Trophoblast cell (in vitro differentiated cells and primary cell): Measurements from ENCODE around the gene MSRB2.

Experiments
- DNase-seq, 2 donors: peaks; one replicate each; pipeline ENCODE4 v3.0.0-alpha.2; 2016
- H2AFZ ChIP-seq: 2 replicates; pipeline ENCODE4 v1.6.1; 2013; ENCODE audit warnings: low read length, moderate library complexity, mild to moderate bottlenecking; ENCODE audit not compliant: insufficient read depth, poor library complexity
- H2AK5ac ChIP-seq: 2 replicates; pipeline ENCODE4 v1.6.1; 2013; ENCODE audit warnings: mild to moderate bottlenecking, low read length
- H2BK120ac ChIP-seq: 2 replicates; pipeline ENCODE4 v1.6.1; 2013; ENCODE audit warnings: low read length, mild to moderate bottlenecking, moderate library complexity; ENCODE audit not compliant: insufficient read depth, poor library complexity
- H2BK12ac ChIP-seq: 2 replicates; pipeline ENCODE4 v1.6.1; 2013; ENCODE audit warnings: mild to moderate bottlenecking, low read length, moderate library complexity
- H2BK5ac ChIP-seq: 2 replicates; pipeline ENCODE4 v1.6.1; 2013; ENCODE audit warnings: low read length, low read depth, moderate library complexity, mild to moderate bottlenecking; ENCODE audit not compliant: poor library complexity
- H3K14ac ChIP-seq: 2 replicates; pipeline ENCODE4 v1.6.1; 2013; ENCODE audit warnings: mild to moderate bottlenecking, low read length
- H3K18ac ChIP-seq: 2 replicates; pipeline ENCODE4 v1.6.1; 2013; ENCODE audit warnings: mild to moderate bottlenecking, low read length
- H3K23ac ChIP-seq: 2 replicates; pipeline ENCODE4 v1.6.1; 2013; ENCODE audit warnings: low read length
- H3K27ac ChIP-seq: 2 replicates; pipeline ENCODE4 v1.5.1; 2013; ENCODE audit warnings: low read depth, mild to moderate bottlenecking, inconsistent platforms, low read length, moderate library complexity
- H3K27me3 ChIP-seq: 2 replicates; pipeline ENCODE4 v1.6.1; 2013; ENCODE audit warnings: inconsistent platforms, mild to moderate bottlenecking, low read length, moderate library complexity; ENCODE audit not compliant: insufficient read depth
- H3K36me3 ChIP-seq, 2 experiments: 1 replicate in 1 of 2; 2 replicates in 1 of 2; pipeline ENCODE4 v1.6.1; 2013; ENCODE audit warnings: low read length in 2 of 2, mild to moderate bottlenecking in 2 of 2, moderate library complexity in 1 of 2; ENCODE audit not compliant: insufficient read depth in 2 of 2, control insufficient read depth in 1 of 2
- H3K4ac ChIP-seq: 2 replicates; pipeline ENCODE4 v1.6.1; 2013; ENCODE audit warnings: low read depth, mild to moderate bottlenecking, low read length, moderate library complexity
- H3K4me1 ChIP-seq, 2 experiments: 1 replicate in 1 of 2; 2 replicates in 1 of 2; pipeline ENCODE4 v1.6.1; 2013; ENCODE audit warnings: low read length in 2 of 2, mild to moderate bottlenecking in 2 of 2, moderate library complexity in 1 of 2; ENCODE audit not compliant: insufficient read depth in 2 of 2, control insufficient read depth in 1 of 2
- H3K4me2 ChIP-seq: 2 replicates; pipeline ENCODE4 v1.6.1; 2013; ENCODE audit warnings: inconsistent platforms, mild to moderate bottlenecking, low read length, moderate library complexity
- H3K4me3 ChIP-seq: 2 replicates; pipeline ENCODE4 v1.5.1; 2013; ENCODE audit warnings: mild to moderate bottlenecking, low read depth, low read length, inconsistent platforms
- H3K79me1 ChIP-seq: one replicate; pipeline ENCODE4 v1.6.1; 2013; ENCODE audit warnings: low read length
- H3K79me2 ChIP-seq: 2 replicates; pipeline ENCODE4 v1.6.1; 2013; ENCODE audit warnings: low read length, mild to moderate bottlenecking; ENCODE audit not compliant: control insufficient read depth, insufficient read depth, poor library complexity
- H3K9ac ChIP-seq: 2 replicates; pipeline ENCODE4 v1.6.1; 2013; ENCODE audit warnings: mild to moderate bottlenecking, low read length
- H3K9me3 ChIP-seq: 2 replicates; pipeline ENCODE4 v1.6.1; 2013; ENCODE audit warnings: low read depth, mild to moderate bottlenecking, control low read depth, inconsistent platforms, low read length; ENCODE audit not compliant: insufficient read depth
- H4K12ac ChIP-seq: 2 replicates; pipeline ENCODE4 v1.6.1; 2013; ENCODE audit warnings: low read depth, mild to moderate bottlenecking, low read length, moderate library complexity
- H4K8ac ChIP-seq: 2 replicates; pipeline ENCODE4 v1.6.1; 2013; ENCODE audit warnings: low read depth, mild to moderate bottlenecking, low read length, moderate library complexity
- H4K91ac ChIP-seq: one replicate; pipeline ENCODE4 v1.6.1; 2013; ENCODE audit warnings: low read depth, mild to moderate bottlenecking, low read length, moderate library complexity
- WGBS: extraction: QIAGEN DNeasy Blood & Tissue Kit; methylation state at CpG from one replicate; pipeline ENCODE4 v1.1.7; 2013; ENCODE audit warnings: missing lambda C conversion rate; ENCODE audit not compliant: insufficient read length, insufficient coverage; ENCODE audit errors: extremely low coverage; 5-methylcytosine and 5-hydroxymethylcytosine counted together

Gene MSRB2

GRCh38 chr10:23099079-23099478 lies 3.7 kb downstream of the MSRB2 start:
- Histone ChIP-seq H3K4me3 (no peak overlapping the region), H2AK5ac (no peak overlapping the region), H3K27ac (no peak overlapping the region), H3K79me2 (peaks cover 6% of the 10 kb centered on the region), H2BK12ac (no peak overlapping the region), H3K9me3 (peaks cover 2% of the 10 kb centered on the region), H4K8ac (no peak overlapping the region), H4K12ac (no peak overlapping the region), H3K4ac (no peak overlapping the region), H3K14ac (no peak overlapping the region), H2AFZ (no peak overlapping the region), H2BK5ac (no peak overlapping the region), H3K4me1 (peaks cover 6 to 9% of the 10 kb centered on the region in 2 experiments), H3K79me1 (peaks cover 10% of the 10 kb centered on the region), H3K23ac (no peak overlapping the region), H3K36me3 (peaks cover under 1 to 2% of the 10 kb centered on the region in 2 experiments), H3K27me3 (no peaks in the 10 kb centered on the region), H4K91ac (no peak overlapping the region), H3K18ac (no peak overlapping the region), H3K9ac (no peak overlapping the region), H2BK120ac (no peak overlapping the region), H3K4me2 (no peak overlapping the region)
- DNase-seq, result no peak
- WGBS, result no CpG with 5 or more reads among the region's 3 CpGs

GRCh38 chr10:23099816-23100215 lies 4.4 kb downstream of the MSRB2 start:
- no peak overlapping the region for H4K12ac ChIP-seq
- peaks cover 2% of the 10 kb centered on the region for H3K9me3 ChIP-seq
- H4K8ac ChIP-seq, result no peak overlapping the region
- H3K36me3 ChIP-seq, result peaks cover 5 to 8% of the 10 kb centered on the region in 2 experiments
- no peak overlapping the region for H4K91ac ChIP-seq
- peaks cover 6% of the 10 kb centered on the region for H3K79me2 ChIP-seq
- H3K4me2 ChIP-seq, result peak overlapping the region; percentile 35
- H3K27ac ChIP-seq, result peak overlapping the region; percentile 87
- H3K4me3 ChIP-seq, result no peak overlapping the region
- no peak overlapping the region for H3K9ac ChIP-seq
- H3K27me3 ChIP-seq, result no peaks in the 10 kb centered on the region
- no peak for DNase-seq
- no peak overlapping the region for H3K23ac ChIP-seq
- peaks cover 6 to 9% of the 10 kb centered on the region in 2 experiments for H3K4me1 ChIP-seq
- peaks cover 10% of the 10 kb centered on the region for H3K79me1 ChIP-seq
- no peak overlapping the region for H2BK120ac ChIP-seq
- H3K18ac ChIP-seq, result no peak overlapping the region
- no CpG with 5 or more reads among the region's 2 CpGs for WGBS
- no peak overlapping the region for H2AFZ ChIP-seq
- H3K14ac ChIP-seq, result no peak overlapping the region
- H2BK12ac ChIP-seq, result no peak overlapping the region
- no peak overlapping the region for H2AK5ac ChIP-seq
- H3K4ac ChIP-seq, result no peak overlapping the region
- no peak overlapping the region for H2BK5ac ChIP-seq

GRCh38 chr10:23100331-23101030 lies 5.1 kb downstream of the MSRB2 start:
- peaks cover 8% of the 10 kb centered on the region for H3K79me1 ChIP-seq
- H2BK5ac ChIP-seq, result peak overlapping the region; percentile 2
- no peak overlapping the region for H3K4me3 ChIP-seq
- WGBS, result 100% methylated on average over 1 of the region's 6 CpGs
- H2AK5ac ChIP-seq, result no peak overlapping the region
- no peaks in the 10 kb centered on the region for H3K27me3 ChIP-seq
- H2BK12ac ChIP-seq, result no peak overlapping the region
- no peak overlapping the region for H4K91ac ChIP-seq
- DNase-seq, result no peak
- H3K36me3 ChIP-seq, result peaks cover 5 to 8% of the 10 kb centered on the region in 2 experiments
- H3K9me3 ChIP-seq, result no peaks in the 10 kb centered on the region
- peaks cover 5% of the 10 kb centered on the region for H3K79me2 ChIP-seq
- no peak overlapping the region for H3K14ac ChIP-seq
- H3K9ac ChIP-seq, result no peak overlapping the region
- H3K23ac ChIP-seq, result no peak overlapping the region
- peak overlapping the region; percentile 87 for H3K27ac ChIP-seq
- no peak overlapping the region for H4K12ac ChIP-seq
- no peak overlapping the region for H2BK120ac ChIP-seq
- no peak overlapping the region for H3K4ac ChIP-seq
- H3K4me2 ChIP-seq, result peak overlapping the region; percentile 35
- peaks cover 6 to 9% of the 10 kb centered on the region in 2 experiments for H3K4me1 ChIP-seq
- no peak overlapping the region for H2AFZ ChIP-seq
- no peak overlapping the region for H4K8ac ChIP-seq
- H3K18ac ChIP-seq, result no peak overlapping the region

- peaks cover 11 to 13% of the 10 kb centered on the region in 2 experiments for H3K36me3 ChIP-seq
- no peak overlapping the region for H3K4ac ChIP-seq
- H3K23ac ChIP-seq, result no peak overlapping the region
- H2BK120ac ChIP-seq, result no peak overlapping the region
- no peak overlapping the region for H4K12ac ChIP-seq
- H3K4me1 ChIP-seq, result no peaks in the 10 kb centered on the region
- no peaks in the 10 kb centered on the region for H3K79me2 ChIP-seq
- no peak overlapping the region for H2AK5ac ChIP-seq
- no peak overlapping the region for H2BK12ac ChIP-seq
- no peak overlapping the region for H2AFZ ChIP-seq
- no peak overlapping the region for H3K9ac ChIP-seq
- H4K91ac ChIP-seq, result no peak overlapping the region
- no peak overlapping the region for H3K27ac ChIP-seq
- no peak for DNase-seq
- no peaks in the 10 kb centered on the region for H3K9me3 ChIP-seq
- no peak overlapping the region for H3K18ac ChIP-seq
- WGBS, result no CpG with 5 or more reads among the region's 10 CpGs
- no peak overlapping the region for H3K4me3 ChIP-seq
- H3K79me1 ChIP-seq, result no peaks in the 10 kb centered on the region
- H3K4me2 ChIP-seq, result no peak overlapping the region
- no peaks in the 10 kb centered on the region for H3K27me3 ChIP-seq
- H3K14ac ChIP-seq, result no peak overlapping the region
- no peak overlapping the region for H4K8ac ChIP-seq
- H2BK5ac ChIP-seq, result no peak overlapping the region
Observed at GRCh38 chr10:23106331-23107072, 11.1 kb downstream of the MSRB2 start.
